GM21526 (cell line): Measurements from ENCODE around the gene CTDSPL2.
A peak's percentile ranks its signal among the peaks of the same experiment; 100 is the strongest.
"Not testable (repeated sequence)": the region's sequence is repeated elsewhere in the genome, so short reads cannot be mapped to it uniquely, and the experiment has no call there.

Experiments used
- ATAC-seq: cut with Tn5 transposase; IDR thresholded peaks from one replicate; pipeline ENCODE4 v1.9.1; 2021; ENCODE audit warnings: moderate library complexity; ENCODE audit not compliant: unreplicated experiment, low FRiP score

CTDSPL2 gene

GRCh38 chr15:44479343-44479742, 51.9 kb downstream of the CTDSPL2 start:
- no peak for ATAC-seq

- ATAC-seq, result no peak
These were observed 54.7 kb downstream of the CTDSPL2 start for GRCh38 chr15:44482090-44482489.

GRCh38 chr15:44485880-44486279, 58.5 kb downstream of the CTDSPL2 start:
- no peak for ATAC-seq

GRCh38 chr15:44489464-44489863, 62.0 kb downstream of the CTDSPL2 start:
- ATAC-seq, result no peak

GRCh38 chr15:44490622-44491021, 63.2 kb downstream of the CTDSPL2 start:
- ATAC-seq, result no peak

- no peak for ATAC-seq
These were observed 64.6 kb downstream of the CTDSPL2 start for GRCh38 chr15:44492040-44492439.

GRCh38 chr15:44492672-44493071, 65.2 kb downstream of the CTDSPL2 start:
- ATAC-seq, result no peak

GRCh38 chr15:44495562-44495961, 68.1 kb downstream of the CTDSPL2 start:
- no peak for ATAC-seq

- no peak for ATAC-seq
These were observed 73.1 kb downstream of the CTDSPL2 start for GRCh38 chr15:44500555-44500954.

GRCh38 chr15:44501768-44502366, 74.4 kb downstream of the CTDSPL2 start:
- no peak for ATAC-seq

GRCh38 chr15:44516436-44516835, 89.0 kb downstream of the CTDSPL2 start:
- ATAC-seq, result no peak

- ATAC-seq, result no peak
These were observed 92.1 kb downstream of the CTDSPL2 start for GRCh38 chr15:44519537-44519936.

- ATAC-seq, result no peak
These were observed 97.6 kb downstream of the CTDSPL2 start for GRCh38 chr15:44525018-44525417.

GRCh38 chr15:44527241-44527640, 99.8 kb downstream of the CTDSPL2 start:
- no peak for ATAC-seq

GRCh38 chr15:44529864-44530604, 102.6 kb downstream of the CTDSPL2 start:
- no peak for ATAC-seq

- ATAC-seq, result no peak
These were observed 103.2 kb downstream of the CTDSPL2 start for GRCh38 chr15:44530653-44531052.

GRCh38 chr15:44532275-44532674, 104.8 kb downstream of the CTDSPL2 start:
- not testable (repeated sequence) for ATAC-seq

GRCh38 chr15:44532689-44533088, 105.3 kb downstream of the CTDSPL2 start:
- ATAC-seq, result no peak

GRCh38 chr15:44535092-44535491, 107.7 kb downstream of the CTDSPL2 start:
- no peak for ATAC-seq

GRCh38 chr15:44535523-44536301, 108.3 kb downstream of the CTDSPL2 start:
- peak; percentile 1 for ATAC-seq

GRCh38 chr15:44536302-44536961, 109.0 kb downstream of the CTDSPL2 start:
- ATAC-seq, result peak; percentile 51
